GM19395 (cell line): ENCODE results near the gene AHCYL2.
A peak's percentile ranks its signal among the peaks of the same experiment; 100 is the strongest.
"Not testable (repeated sequence)": the region's sequence is repeated elsewhere in the genome, so short reads cannot be mapped to it uniquely, and the experiment has no call there.

ENCODE experiments used
- ATAC-seq: cut with Tn5 transposase; IDR thresholded peaks from one replicate; pipeline ENCODE4 v1.9.1; 2021; ENCODE audit warnings: mild to moderate bottlenecking, moderate library complexity; ENCODE audit not compliant: unreplicated experiment

AHCYL2 gene

DNA sequence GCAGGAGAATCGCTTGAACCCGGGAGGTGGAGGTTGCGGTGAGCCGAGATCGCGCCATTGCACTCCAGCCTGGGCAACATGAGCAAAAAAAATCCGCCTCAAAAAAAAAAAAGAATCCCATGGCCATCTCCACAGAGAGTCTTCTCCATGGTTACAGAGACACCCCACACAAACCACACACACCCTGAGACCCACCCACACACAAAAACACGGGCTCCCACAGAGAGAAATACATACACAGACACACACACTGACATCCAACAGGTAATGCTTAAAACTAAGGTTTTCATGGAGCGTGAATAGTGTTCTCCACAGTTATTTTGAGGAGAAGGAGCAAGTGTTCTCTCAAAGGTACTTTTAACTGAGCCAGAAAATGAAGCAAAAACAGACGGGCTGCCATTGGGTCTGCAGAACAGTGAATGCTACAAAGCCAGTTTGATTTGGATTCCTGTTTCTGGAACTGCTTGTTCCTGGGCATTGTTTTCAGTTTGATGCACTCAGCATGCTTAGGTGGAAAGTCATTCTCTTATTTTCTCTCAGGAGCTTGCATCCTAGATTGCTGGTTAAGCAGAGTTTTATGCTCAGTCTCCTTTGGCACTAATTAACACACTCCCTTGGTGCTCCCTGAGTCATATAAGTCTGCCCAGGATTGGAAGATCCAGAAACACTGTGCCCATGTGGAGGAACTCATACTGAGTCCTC is 15.4 kb downstream of the AHCYL2 start:
- no peak for ATAC-seq

GRCh38 chr7:129244220-129244619 is 19.4 kb downstream of the AHCYL2 start:
- no peak for ATAC-seq

DNA sequence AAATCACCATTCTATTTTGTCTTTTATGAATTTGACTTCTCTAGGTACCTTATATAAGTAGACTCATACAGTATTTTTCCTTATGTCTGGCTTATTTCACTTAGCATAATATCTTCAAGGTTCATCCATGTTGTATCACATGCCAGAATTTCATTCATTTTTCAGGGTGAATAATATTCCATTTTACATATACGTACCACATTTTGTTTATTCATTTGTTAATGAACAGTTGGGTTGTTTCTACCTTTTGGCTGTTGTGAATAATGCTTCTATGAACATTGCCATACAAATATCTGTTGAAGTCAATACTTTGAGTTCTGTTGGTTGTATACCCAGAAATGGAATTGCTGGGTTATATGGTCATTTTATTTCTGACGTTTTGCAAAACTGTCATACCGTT is 20.7 kb downstream of the AHCYL2 start:
- ATAC-seq = no peak

DNA sequence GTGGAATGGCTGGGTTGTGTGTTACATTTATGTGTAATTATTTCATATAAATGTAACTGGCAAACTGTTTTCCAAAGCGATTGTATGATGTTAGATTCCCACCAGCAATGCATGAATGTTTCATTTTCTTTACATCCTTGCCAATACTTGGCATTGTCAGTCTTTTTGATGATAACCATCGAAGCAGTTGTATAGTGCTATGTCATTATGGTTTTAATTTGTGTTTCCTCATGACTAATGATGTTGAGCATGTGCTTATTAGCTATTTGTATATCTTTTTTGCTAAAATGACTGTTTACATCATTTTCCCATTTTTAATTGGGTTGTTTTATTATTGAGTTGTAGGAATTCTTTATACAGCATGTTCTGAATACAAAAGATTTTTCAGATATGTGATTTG is 22.3 kb downstream of the AHCYL2 start:
- no peak for ATAC-seq

DNA sequence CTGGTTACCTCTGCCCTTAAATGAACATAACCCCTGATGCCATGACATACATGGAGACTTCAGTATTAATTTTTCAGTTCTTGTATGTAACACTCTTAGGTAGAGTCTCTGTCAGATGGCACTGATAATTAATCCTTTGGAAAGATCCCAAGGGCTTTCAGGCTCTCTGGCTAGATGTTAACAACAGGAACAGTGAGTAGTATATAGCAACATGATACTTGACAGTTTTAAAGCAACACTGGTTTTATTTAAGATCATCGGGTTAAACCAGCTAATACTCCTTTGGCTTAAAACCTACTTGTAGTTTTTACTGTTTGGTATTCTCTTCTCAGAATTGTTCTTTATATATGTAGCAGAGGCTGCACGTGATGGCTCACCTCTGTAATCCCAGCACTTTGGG is 27.3 kb downstream of the AHCYL2 start:
- ATAC-seq = no peak

DNA sequence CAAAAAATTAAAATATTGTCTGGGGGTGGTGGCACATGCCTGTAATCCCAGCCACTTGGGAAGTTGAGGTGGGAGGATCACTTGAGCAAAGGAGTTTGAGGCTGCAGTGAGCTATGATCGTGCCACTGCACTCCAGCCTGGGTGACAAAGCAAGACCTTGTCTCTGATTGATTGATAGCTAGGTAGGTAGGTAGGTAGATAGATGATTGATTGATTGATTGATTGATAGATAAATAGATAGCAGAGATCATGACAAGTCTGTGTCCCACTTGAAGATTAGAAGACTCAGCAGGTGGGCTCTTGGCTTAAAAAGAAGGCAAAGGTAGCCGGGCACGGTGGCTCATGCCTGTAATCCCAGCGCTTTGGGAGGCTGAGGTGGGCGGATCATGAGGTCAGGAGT is 27.8 kb downstream of the AHCYL2 start:
- ATAC-seq = not testable (repeated sequence)

- ATAC-seq = no peak
Measured at GRCh38 chr7:129255800-129256199, 31.0 kb downstream of the AHCYL2 start.

DNA sequence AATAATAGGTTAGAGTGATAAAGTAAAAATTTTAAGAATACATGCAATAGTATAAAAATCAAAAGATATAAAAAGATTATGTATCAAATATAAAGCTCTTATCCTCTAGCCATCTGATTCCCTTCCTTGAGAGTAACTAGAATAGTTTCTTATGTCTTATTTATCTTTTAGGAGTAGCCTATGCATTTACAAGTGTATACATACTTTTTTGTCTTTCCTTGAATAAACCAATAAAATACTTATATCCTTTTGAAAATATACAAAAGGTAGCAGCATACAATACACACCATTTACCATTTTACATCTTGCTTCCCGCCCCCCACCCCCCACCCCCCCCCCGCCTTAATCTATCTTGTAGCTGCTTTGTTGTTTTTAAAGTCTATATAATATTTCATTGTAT is 31.4 kb downstream of the AHCYL2 start:
- ATAC-seq = no peak

GRCh38 chr7:129257168-129257567 is 32.3 kb downstream of the AHCYL2 start:
- no peak for ATAC-seq

DNA sequence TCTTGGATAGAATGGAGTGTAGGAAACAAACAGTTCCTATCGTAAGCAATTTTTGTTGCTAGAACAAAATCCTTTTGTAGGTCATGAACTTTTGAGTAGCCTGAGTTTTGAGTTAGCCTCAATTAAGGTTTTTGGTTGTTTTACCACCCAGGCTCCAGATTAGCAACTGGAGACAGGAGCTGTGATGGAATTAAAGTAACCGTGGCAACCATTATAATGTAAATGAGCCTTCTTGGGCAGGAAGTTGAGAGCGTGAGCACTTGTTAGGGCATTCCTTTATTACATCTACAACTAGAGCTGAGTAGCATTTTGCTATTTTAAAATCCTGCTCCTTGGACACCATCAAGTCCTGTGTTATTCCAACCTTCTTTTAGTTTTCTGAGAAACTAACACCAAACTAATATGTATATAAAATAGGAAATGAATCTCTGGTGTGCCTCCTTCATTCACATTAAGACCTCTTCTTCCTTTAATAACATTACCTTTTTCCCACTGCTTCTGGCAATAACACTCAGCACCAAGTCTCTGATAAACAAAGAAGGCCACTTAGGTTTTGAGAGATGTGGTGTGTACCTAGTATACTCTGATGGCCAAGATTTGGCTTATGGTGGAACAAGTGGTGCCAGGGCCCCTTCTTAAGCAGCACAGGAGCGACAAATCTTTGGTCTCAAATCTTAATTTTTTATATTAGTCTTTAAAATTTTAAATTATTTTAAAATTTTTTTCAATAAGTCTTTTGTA is 34.0 kb downstream of the AHCYL2 start:
- no peak for ATAC-seq

GRCh38 chr7:129262324-129262723 is 37.5 kb downstream of the AHCYL2 start:
- no peak for ATAC-seq

DNA sequence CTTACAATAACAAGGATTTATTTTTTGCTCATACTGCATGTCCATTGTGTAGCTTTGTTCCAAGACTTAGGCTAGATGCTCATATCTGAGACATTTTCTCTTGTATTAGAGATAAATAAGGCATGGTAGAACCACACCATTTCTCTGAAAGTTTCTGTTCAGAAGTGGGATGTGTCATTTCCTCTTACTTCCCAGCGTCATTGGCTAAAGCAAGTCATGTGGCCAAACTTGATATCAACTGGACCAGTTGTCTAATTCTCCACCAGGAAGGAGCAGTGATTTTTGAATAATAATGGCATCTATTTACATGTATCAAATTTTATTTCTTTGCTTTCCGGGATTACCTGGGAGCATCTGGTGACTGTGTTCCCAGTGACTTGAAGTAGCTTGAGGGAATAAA is 38.3 kb downstream of the AHCYL2 start:
- ATAC-seq = no peak

DNA sequence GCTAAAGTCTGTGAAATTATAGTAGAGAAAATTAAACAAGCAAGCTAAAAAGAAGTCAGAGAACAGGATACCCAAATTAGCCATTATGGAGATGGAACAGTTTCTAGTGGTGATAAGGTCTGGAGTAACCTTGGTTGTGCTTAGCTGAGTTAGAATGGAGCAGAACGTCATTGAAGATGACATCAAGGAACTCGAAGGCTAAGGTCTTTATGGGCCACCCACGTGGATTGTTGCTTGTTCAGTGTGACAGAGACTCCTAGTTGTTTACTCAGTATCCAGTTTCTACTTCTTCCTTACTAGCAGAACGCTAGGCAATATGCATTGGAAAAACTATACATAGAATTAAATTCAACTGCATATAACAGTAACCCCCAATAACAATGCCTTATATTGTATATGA is 39.7 kb downstream of the AHCYL2 start:
- no peak for ATAC-seq

DNA sequence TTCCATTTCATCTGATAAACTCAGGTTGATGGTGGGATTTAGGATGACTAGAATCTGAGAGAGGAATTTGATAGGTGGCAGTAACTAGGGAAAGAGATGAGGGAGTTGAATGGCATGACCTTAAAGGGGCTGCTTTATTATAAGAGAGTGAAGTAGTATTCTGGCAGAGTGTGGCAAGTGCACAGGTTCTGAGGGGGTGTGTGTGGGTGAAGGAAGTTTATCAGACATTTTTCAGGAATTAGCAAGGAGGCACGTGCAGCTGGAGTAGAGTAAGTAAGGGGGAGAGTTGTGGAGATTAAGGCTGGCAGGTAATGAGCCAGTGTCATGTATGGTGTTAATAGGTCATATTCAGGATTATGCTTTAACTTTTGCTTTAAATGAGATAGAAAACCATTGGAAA is 40.5 kb downstream of the AHCYL2 start:
- ATAC-seq = no peak

- no peak for ATAC-seq
Measured at GRCh38 chr7:129266181-129266580, 41.4 kb downstream of the AHCYL2 start.

DNA sequence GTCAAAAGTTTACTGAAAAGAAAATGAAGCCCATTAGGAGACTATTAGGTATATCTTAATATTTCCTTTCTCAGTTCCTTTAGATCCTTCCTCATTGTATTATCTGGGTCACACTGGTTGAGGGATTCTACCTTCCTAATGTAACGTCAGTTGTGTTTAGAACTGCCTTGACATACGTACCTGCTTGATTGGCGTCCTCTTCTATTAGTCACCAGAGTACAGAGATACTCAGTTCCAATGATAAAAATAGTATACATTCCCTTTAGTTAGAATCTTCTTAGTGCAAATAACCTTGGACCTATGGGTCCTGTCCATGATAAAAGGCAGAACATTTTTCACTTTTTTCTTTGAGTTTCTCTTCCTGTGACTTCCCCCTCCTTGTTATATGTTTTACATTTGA is 45.2 kb downstream of the AHCYL2 start:
- no peak for ATAC-seq

DNA sequence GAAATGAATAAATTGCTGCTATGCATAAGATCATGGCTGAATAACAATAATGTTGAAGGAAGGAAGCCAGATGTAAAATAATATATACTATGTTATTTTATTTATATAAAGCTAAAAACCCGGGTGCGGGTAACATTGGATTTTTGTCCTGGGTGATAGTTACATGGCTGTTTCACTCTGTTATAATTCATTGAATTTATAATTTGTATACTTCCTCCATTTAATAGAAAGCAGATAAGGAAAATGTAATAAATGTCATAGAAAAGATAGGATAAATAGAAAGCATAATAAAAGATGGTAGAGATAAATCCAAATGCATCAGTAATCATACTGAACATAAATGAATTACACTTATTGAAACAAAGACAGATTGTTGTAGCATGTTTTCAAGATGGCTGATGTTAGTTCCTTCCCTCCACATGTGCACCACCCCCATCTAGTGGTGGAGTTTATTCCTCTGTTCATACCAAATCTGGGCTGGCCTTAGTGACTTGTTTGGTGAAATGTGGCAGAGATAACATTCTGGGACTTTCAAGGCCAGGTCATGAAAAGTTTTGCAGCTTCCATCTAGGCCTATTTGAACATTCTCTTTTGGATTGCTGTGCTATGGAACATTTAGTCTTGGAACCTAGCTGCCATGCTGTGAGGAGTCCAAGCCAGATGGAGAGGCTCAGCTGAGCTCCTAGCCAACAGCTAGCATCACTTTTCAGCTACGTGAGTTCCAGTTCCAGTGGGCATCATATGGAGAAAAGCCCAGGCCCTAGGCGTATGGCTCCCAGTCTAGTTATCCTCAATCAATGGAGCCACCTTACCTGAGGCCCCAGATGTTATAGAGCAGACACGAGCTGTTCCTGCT is 46.9 kb downstream of the AHCYL2 start:
- ATAC-seq = peak; percentile 54

DNA sequence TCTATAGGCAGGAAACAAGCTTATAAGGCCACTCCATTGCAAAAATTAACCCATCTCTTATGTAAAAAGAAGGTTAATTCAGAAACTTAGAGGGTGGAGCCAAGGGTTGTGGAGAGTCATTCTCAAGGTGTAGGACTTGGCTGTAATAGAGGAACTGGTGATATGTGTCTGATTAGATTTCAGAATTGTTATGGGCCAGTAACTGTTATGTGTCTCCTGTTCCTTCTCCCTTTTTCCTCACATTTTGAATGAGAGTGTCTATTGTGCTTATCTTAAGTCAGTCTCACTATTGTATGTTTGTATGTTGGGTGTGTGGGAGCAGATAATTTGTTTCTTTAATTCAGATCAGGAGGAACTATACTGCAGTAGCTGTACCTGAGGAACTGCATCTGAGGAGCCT is 49.1 kb downstream of the AHCYL2 start:
- ATAC-seq = no peak

- no peak for ATAC-seq
Measured at GRCh38 chr7:129277629-129278028, 52.8 kb downstream of the AHCYL2 start.

GRCh38 chr7:129278688-129279087 is 53.9 kb downstream of the AHCYL2 start:
- ATAC-seq = no peak

- no peak for ATAC-seq
Measured at GRCh38 chr7:129279757-129280156, 54.9 kb downstream of the AHCYL2 start.

- no peak for ATAC-seq
Measured at GRCh38 chr7:129281163-129281562, 56.3 kb downstream of the AHCYL2 start.
